Breast epithelium (tissue), 3 donors: ENCODE results near the gene UBAC1.

Experiments used
- POLR2A ChIP-seq: fragments of 450-650 bp; IDR thresholded peaks from one replicate; pipeline ENCODE4 v1.6.1; 2016; ENCODE audit warnings: antibody characterized with exemption, mild to moderate bottlenecking, moderate library complexity
- POLR2AphosphoS5 ChIP-seq, 3 donors: sonication (generic); formaldehyde crosslinking; IDR thresholded peaks; one replicate each; pipeline ENCODE4 v1.6.1; 2017; ENCODE audit warnings: antibody characterized with exemption in 3 of 3

GRCh38 chr9:135971111-135971766 is 10.1 kb upstream of the UBAC1 start:
- no peak for TF ChIP-seq POLR2AphosphoS5 (IDR thresholded peaks at IDR 0.05)
- no peak for TF ChIP-seq POLR2A
